Muscle of leg (tissue), 11 donors: Measurements from ENCODE around the gene KCTD5. TPM values are rescaled to one million over a fixed set of nuclear protein-coding genes. Genes with fewer than 3 reads are reported as not detected.
"Not testable (repeated sequence)": the region's sequence is repeated elsewhere in the genome, so short reads cannot be mapped to it uniquely, and the experiment has no call there.

Experiments used
- DNase-seq: peaks from one replicate; pipeline ENCODE4 v3.0.0; 2013
- H3K27ac ChIP-seq: one replicate; pipeline ENCODE4 v1.5.1; 2013; ENCODE audit warnings: mild to moderate bottlenecking, low read length, control low read depth
- H3K27me3 ChIP-seq: one replicate; pipeline ENCODE4 v1.6.1; 2013; ENCODE audit warnings: low read length; ENCODE audit not compliant: control insufficient read depth, insufficient read depth
- H3K36me3 ChIP-seq: one replicate; pipeline ENCODE4 v1.6.1; 2013; ENCODE audit warnings: low read length; ENCODE audit not compliant: control insufficient read depth, insufficient read depth
- H3K4me1 ChIP-seq: one replicate; pipeline ENCODE4 v1.6.1; 2013; ENCODE audit warnings: low read length; ENCODE audit not compliant: control insufficient read depth, insufficient read depth
- H3K4me3 ChIP-seq: one replicate; pipeline ENCODE4 v1.5.1; 2013; ENCODE audit warnings: low read length, control low read depth
- H3K9me3 ChIP-seq: replicated peaks from 2 replicates; pipeline ENCODE4 v1.6.1; 2013; ENCODE audit warnings: low read depth, low read length; ENCODE audit not compliant: control insufficient read depth
- WGBS: methylation state at CpG from one replicate; pipeline ENCODE4 v1.1.5; 2013; ENCODE audit warnings: missing lambda C conversion rate; ENCODE audit not compliant: insufficient coverage; 5-methylcytosine and 5-hydroxymethylcytosine counted together
- polyA plus RNA-seq, 8 donors: library from polyadenylated mRNA; unstranded; fragments of 120-200 nt; gene quantifications; one replicate each; pipeline versions ENCODE4 v1.2.1 to v1.2.3, GENCODE V29; 2013; ENCODE audit warnings: inconsistent platforms in 1 of 8, low replicate concordance in 1 of 8; ENCODE audit not compliant: insufficient read length in 8 of 8, insufficient read depth in 1 of 8
- total RNA-seq: library from RNA; stranded (reverse); fragments of 120-200 nt; gene quantifications from one replicate; pipeline ENCODE4 v1.2.4, GENCODE V29; 2013

KCTD5 gene
- total and polyA plus RNA-seq, 9 donors = 15.6 to 27.1 (median 22.8) TPM

DNA sequence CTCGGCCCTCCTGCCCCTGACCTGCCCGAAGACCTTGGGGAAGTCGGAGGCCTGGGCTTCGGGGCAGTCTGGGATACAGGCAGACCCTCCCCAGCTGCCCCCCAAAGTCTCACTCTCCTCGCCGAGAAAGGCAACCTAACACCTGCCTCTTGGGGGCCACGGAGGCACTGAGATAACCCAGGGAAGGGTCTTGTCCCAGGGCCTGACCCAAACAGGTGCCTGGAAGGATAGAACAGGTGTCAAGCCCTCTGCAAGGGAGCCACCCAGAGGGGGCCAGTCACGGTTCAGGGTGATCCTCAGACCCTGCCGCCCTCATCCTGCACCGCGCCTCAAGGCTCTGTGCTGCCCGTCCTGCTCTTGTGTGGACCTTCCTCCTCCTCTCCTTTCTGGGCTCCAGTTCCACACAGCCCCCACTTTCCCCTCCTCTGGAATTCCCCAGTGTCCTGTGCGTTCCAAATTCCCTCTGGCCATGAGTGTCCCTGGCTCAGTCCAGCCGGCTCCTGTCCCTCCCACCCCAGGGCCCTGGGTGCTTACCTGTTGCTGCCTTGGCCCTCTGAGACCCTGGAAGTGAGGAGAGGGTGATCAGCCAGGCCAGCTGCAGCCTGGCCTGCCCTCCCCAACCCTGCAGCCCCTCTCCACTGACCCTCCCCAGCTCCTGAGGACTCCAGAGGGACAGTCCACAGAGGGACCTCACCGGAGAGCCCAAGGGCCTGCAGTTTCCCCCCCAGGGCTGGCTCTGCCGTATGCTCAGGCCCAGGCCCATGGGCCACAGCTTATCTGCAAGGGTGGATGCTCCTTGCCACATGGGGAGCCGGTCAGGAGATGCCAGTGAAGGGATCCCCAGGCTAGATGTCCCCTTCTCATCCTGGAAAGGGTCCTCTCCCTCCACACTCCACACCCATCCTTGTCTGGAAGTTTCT is 33.9 kb downstream of the KCTD5 start:
- Histone ChIP-seq H3K36me3 (no peaks in the 10 kb centered on the region), H3K9me3 (no peaks in the 10 kb centered on the region), H3K4me3 (no peak overlapping the region), H3K27ac (no peak overlapping the region), H3K4me1 (peaks cover 13% of the 10 kb centered on the region), H3K27me3 (peaks cover 8% of the 10 kb centered on the region)
- 64% methylated on average over 12 of the region's 17 CpGs for WGBS
- no peak for DNase-seq

DNA sequence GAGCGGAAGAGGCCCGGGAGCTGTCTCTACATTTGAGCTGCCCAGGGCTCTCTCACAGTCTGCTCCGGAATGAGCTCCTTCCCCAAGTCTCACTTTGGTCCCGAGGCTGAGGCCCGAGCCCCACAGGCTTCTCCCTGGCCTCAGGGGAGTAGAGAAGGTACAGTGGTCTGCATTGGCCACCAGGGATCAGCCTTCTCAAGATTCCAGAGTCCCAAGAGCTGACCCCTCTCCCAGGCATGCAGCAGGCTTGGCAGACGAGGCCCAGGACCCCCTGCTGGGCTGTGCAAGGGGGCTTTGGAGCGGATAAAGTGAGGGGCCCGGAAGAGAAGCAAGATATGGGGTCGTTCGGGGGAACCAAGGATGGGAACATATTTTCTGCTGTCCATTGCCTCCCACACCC is 34.6 kb downstream of the KCTD5 start:
- WGBS = 78% methylated on average over 8 of the region's 10 CpGs
- H3K9me3 ChIP-seq = no peaks in the 10 kb centered on the region
- no peak overlapping the region for H3K4me3 ChIP-seq
- DNase-seq = no peak
- no peaks in the 10 kb centered on the region for H3K36me3 ChIP-seq
- peaks cover 13% of the 10 kb centered on the region for H3K4me1 ChIP-seq
- H3K27me3 ChIP-seq = peaks cover 8% of the 10 kb centered on the region
- no peak overlapping the region for H3K27ac ChIP-seq

DNA sequence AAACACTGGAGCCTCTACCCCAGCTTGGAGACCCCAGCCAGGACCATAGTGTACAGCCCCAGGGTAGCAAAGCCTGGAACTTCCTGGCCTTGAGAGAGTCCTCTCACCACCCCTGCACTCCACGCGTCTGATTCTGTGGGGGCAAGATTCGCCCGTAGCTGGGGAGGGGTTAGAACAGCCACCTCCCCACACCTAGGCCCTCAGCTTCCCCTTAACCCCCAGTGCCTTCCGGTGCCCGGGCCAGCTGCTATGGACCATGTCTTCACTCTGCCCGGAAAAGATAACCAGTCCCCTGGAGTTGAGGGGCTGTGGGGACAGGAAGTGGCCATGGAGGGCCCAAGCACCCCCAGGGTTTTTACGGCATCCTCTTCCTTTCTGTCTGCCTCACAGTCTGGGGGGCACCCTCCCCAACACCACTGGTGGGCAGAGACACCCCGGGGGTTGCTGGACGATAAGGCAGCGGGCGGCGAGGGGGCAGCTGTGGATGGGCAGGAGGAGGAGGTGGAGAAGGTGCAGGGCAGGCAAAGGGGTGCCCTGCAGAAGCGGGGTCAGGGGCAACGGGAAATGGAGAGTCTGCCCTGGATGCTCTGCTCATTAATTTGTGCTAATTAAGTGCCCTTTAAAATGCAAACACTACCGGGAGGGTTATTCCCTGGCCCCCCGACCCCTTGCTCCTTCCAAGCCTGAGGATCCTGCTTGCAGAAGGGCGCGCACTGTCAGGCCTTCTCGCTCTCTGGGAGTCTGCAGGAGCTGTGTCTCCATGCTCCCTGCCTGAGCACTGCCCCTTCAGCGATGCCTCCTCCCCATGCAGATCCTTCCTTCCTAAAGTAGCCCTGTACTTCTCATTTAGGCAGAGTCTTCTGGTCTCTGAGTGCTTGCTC is 35.3 kb downstream of the KCTD5 start:
- DNase-seq = no peak
- WGBS = 80% methylated on average over 14 of the region's 21 CpGs
- H3K27me3 ChIP-seq = peaks cover 8% of the 10 kb centered on the region

DNA sequence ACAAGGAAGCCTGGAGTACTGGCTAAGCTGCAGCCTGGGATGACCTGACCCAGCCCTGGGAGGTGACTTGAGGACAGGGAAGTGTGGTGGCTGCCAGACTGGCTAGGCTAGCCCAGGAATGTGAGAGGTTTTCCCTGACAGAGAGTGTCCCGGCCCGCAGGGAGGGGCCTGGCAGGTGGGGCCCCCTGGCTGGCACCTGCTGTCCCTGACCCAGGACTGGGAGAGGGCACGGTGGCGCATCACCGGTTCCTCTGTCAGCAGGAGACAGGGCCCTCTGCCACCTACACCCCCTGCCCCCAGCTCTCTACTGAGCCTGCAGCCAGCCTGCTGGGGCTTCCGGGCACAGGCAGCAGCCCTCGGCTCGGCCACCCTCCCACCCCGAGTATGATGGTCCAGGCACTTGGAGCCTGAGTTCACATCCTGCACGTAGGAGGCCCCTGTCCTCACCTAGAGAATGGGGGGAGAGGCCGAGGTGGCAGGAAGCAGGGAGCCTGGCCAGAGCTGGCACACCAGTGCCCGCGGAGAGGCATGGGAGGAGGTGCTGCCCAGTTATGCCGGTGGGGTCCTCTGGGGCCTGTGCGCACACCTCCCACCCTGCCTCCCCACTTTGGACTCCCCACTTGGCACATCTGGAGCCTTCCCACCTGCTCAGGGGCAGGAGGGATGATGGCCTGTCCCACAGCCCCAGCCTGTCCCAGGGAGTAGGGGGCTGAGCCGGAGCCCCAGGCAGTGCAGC is 37.2 kb downstream of the KCTD5 start:
- peaks cover 5% of the 10 kb centered on the region for H3K27me3 ChIP-seq
- no peak for DNase-seq
- H3K27ac ChIP-seq = no peak overlapping the region
- WGBS = 83% methylated on average over 7 of the region's 16 CpGs
- H3K4me1 ChIP-seq = peaks cover 13% of the 10 kb centered on the region
- H3K9me3 ChIP-seq = no peaks in the 10 kb centered on the region
- no peak overlapping the region for H3K4me3 ChIP-seq
- no peaks in the 10 kb centered on the region for H3K36me3 ChIP-seq

More for the DNA sequence above, 35.3 kb downstream of the KCTD5 start:
- Histone ChIP-seq H3K27ac (no peak overlapping the region), H3K9me3 (no peaks in the 10 kb centered on the region), H3K4me1 (peaks cover 13% of the 10 kb centered on the region), H3K4me3 (no peak overlapping the region), H3K36me3 (no peaks in the 10 kb centered on the region)

DNA sequence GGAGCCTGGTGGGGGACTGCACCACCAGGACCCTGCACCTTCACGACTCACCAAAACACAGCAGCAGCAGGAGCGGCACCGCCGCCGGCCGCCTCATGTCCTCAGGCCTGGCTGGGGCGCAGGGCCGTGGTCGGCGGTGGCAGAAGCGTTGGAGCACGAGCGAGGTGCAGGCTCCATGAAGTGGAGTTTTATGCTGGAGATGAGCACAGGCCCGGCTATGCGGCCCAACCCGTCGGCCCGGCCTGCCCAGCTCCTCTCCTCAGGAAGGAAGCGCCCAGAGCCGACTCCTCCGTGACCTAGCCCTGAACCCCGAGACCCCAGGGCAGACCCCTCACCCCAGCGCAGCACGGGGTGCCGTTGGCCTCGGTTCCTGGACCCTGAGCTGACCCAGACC is 37.7 kb downstream of the KCTD5 start, which contains the start of gene PRSS27:
Gene PRSS27 (minus strand): TSS at position 161 of the 394 bp plus-strand sequence. CDS start 64 bp downstream, at position 97.
- Histone ChIP-seq H3K4me1 (peaks cover 13% of the 10 kb centered on the region), H3K4me3 (peak within 1 kb of the TSS; percentile 51), H3K36me3 (no peaks in the 10 kb centered on the region), H3K27me3 (peaks cover 6% of the 10 kb centered on the region), H3K27ac (peak within 1 kb of the TSS; percentile 79), H3K9me3 (no peaks in the 10 kb centered on the region)
- 83% methylated on average over 24 of the region's 26 CpGs for WGBS
- no peak for DNase-seq

DNA sequence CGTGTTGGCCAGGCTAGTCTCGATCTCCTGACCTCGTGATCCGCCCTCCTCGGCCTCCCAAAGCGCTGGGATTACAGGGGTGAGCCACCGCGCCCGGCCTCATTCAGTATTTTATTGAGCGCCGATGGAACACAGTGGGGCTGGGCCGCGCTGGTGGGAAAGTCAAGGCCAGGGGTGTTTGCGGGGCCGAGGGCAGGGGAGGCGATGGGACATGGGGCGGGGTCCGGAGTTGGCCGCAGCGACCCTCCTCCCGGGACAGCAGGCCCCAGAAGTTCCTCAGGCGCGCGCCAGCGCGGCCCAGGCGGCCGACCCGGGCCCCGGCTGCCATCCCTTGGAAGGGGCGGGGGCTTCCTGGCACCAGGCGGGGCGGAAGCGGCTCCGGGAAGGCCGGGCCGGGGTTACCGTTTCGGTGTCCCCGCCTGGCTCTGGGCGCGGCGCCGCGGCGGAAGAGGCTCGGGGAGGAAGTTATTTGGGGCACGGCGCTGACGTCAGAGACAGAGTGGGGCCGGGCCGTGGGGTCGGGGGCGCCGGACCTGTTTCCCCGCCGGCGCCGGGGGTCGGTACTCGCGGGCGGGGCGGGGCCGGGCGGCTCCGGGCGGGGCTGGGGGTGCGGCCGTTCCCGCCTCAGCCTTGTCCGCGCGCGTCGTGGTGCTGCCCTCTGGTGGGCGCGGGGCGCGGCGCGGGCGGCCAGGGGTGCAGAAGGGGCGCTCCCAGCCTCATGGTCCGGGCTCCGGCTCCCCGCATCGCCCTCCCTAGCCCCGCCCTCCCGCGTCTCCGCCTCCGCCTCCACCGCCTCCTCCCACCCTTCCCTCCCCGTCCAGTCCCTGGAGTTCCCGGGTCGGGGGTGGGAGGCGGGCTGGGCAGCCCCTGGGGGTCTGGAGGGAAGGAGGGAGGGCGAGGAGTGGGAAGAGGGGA is 38.7 kb downstream of the KCTD5 start:
- no peaks in the 10 kb centered on the region for H3K9me3 ChIP-seq
- peak overlapping the region; percentile 51 for H3K4me3 ChIP-seq
- peak; percentile 87 for DNase-seq
- WGBS = 1% methylated on average over 82 of the region's 99 CpGs
- peaks cover 4% of the 10 kb centered on the region for H3K27me3 ChIP-seq
- no peaks in the 10 kb centered on the region for H3K36me3 ChIP-seq
- H3K27ac ChIP-seq = peak overlapping the region; percentile 79
- peaks cover 8% of the 10 kb centered on the region for H3K4me1 ChIP-seq

DNA sequence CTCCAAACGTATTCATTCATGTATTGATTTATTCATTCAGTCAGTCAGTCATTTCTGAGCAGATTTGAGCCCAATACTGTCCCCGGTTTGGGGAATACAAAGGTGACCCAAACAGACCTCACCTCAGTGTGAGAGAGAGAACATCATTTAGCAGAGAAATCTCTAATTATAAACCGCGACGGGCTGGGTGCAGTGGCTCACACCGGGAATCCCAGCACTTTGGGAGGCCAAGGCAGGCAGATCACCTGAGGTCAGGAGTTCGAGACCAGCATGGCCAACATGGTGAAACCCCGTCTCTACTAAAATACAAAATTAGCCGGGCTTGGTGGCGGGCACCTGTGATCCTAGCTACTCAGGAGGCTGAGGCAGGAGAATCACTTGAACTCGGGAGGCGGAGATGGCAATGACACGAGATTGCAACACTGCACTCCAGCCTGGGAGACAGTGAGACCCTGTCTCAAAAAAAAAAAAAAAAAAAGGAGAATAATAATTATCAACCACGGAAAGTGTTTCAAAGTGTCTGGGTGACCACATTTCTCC is 39.4 kb downstream of the KCTD5 start:
- not testable (repeated sequence) for H3K9me3 ChIP-seq, H3K27me3 ChIP-seq, H3K4me1 ChIP-seq, H3K27ac ChIP-seq, DNase-seq, H3K36me3 ChIP-seq
- peak overlapping the region; percentile 35 for H3K4me3 ChIP-seq
- WGBS = 18% methylated on average over 6 of the region's 14 CpGs

DNA sequence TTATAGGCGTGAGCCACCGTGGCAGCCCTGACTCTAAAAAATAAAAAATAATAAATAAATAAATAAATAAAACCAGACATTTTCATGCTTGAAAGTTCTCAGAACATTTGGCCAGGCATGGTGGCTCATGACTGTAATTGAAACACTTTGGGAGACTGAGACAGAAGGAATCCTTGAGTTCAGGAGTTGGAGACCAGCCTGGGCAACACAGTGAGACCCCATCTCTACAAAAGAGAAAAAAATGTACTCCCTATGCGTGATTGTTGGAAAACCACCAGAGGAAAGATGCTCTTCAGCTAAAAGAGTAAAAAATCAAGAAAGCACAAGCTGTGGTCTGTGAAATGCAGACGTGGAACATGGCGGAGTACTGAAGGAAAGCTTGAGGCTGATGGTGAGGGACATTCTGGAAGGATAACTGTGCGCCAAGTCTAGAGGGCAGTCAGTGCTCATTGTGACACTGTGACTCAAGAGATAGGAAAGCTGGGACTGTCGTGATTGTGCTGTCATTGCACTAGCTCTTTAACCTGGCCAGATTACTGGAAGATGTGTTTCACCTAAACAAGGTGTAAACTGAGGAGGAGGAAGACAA is 41.9 kb downstream of the KCTD5 start:
- peaks cover 5% of the 10 kb centered on the region for H3K4me1 ChIP-seq
- H3K27me3 ChIP-seq = peaks cover 4% of the 10 kb centered on the region
- no peaks in the 10 kb centered on the region for H3K36me3 ChIP-seq
- no peak overlapping the region for H3K4me3 ChIP-seq
- 92% methylated on average over 5 of the region's 7 CpGs for WGBS
- H3K9me3 ChIP-seq = no peaks in the 10 kb centered on the region
- DNase-seq = peak; percentile 0
- H3K27ac ChIP-seq = no peak overlapping the region
